Endothelial cell of umbilical vein (primary cell): ENCODE measurements around the gene CCL11.

Experiments
- MYC ChIP-seq: IDR thresholded peaks from one replicate; pipeline ENCODE4 v1.6.1; 2011; ENCODE audit warnings: mild to moderate bottlenecking, low read depth, low read length
- POLR2A ChIP-seq: IDR thresholded peaks from 2 replicates; pipeline ENCODE4 v1.6.1; 2012; ENCODE audit warnings: low read depth, mild to moderate bottlenecking, control low read depth, low read length
- TF ChIP-seq, protein P1 (sequence below), 2 donors: IDR thresholded peaks; 1 replicate in 1 of 2; 2 replicates in 1 of 2; pipeline ENCODE4 v1.5.1; 2011; ENCODE audit warnings: low read length in 2 of 2, mild to moderate bottlenecking in 2 of 2, moderate library complexity in 2 of 2, control low read depth in 1 of 2, inconsistent platforms in 1 of 2, low read depth in 1 of 2; ENCODE audit not compliant: insufficient read depth in 1 of 2; ENCODE audit errors: extremely low read depth in 1 of 2
- TF ChIP-seq, protein P2 (sequence below): IDR thresholded peaks from 2 replicates; pipeline ENCODE4 v1.6.1; 2011; ENCODE audit not compliant: insufficient read depth, insufficient read length

GRCh38 chr17:34306466-34306865 is 20.9 kb downstream of the CCL11 start:
- TF ChIP-seq POLR2A (no peak), MYC (no peak)
- TF ChIP-seq, protein P1, sequence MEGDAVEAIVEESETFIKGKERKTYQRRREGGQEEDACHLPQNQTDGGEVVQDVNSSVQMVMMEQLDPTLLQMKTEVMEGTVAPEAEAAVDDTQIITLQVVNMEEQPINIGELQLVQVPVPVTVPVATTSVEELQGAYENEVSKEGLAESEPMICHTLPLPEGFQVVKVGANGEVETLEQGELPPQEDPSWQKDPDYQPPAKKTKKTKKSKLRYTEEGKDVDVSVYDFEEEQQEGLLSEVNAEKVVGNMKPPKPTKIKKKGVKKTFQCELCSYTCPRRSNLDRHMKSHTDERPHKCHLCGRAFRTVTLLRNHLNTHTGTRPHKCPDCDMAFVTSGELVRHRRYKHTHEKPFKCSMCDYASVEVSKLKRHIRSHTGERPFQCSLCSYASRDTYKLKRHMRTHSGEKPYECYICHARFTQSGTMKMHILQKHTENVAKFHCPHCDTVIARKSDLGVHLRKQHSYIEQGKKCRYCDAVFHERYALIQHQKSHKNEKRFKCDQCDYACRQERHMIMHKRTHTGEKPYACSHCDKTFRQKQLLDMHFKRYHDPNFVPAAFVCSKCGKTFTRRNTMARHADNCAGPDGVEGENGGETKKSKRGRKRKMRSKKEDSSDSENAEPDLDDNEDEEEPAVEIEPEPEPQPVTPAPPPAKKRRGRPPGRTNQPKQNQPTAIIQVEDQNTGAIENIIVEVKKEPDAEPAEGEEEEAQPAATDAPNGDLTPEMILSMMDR (IDR thresholded peaks at IDR 0.05; ENCODE audit: extremely low read depth in 1 of 2, insufficient read depth in 1 of 2, low read depth in 1 of 2, low read length in 2 of 2) = peak; percentile 46 to 57
- TF ChIP-seq, protein P2, sequence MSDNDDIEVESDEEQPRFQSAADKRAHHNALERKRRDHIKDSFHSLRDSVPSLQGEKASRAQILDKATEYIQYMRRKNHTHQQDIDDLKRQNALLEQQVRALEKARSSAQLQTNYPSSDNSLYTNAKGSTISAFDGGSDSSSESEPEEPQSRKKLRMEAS = no peak
